Upper lobe of left lung (tissue), 6 donors: ENCODE data around the gene KCNH1. TPM values are rescaled to one million over a fixed set of nuclear protein-coding genes. Genes with fewer than 3 reads are reported as not detected.

Source experiments
- ATAC-seq, 2 donors: fragments of 200-7000 bp; cut with Tn5 transposase; one replicate each; pipeline ENCODE4 v1.9.1; 2022; ENCODE audit warnings: mild to moderate bottlenecking in 2 of 2, moderate library complexity in 2 of 2; ENCODE audit not compliant: low FRiP score in 2 of 2
- DNase-seq, 2 donors: peaks; one replicate each; pipeline ENCODE4 v3.0.0-alpha.2; 2019 to 2020
- H3K27ac ChIP-seq, 4 donors: fragments of 200-600 bp; sonication (generic); one replicate each; pipeline ENCODE4 v1.5.1; 2016 to 2019
- H3K27me3 ChIP-seq, 4 donors: fragments of 200-600 bp; sonication (generic); one replicate each; pipeline ENCODE4 v1.5.1; 2017 to 2019
- H3K36me3 ChIP-seq, 4 donors: fragments of 200-600 bp; sonication (generic); one replicate each; pipeline ENCODE4 v1.5.1; 2016 to 2019
- H3K4me1 ChIP-seq, 4 donors: fragments of 200-600 bp; sonication (generic); one replicate each; pipeline ENCODE4 v1.5.1; 2018 to 2019
- H3K4me3 ChIP-seq, 4 donors: fragments of 200-600 bp; sonication (generic); one replicate each; pipeline ENCODE4 v1.5.1; 2017 to 2019; ENCODE audit warnings: mild to moderate bottlenecking in 2 of 4, moderate library complexity in 1 of 4
- H3K9me3 ChIP-seq, 4 donors: fragments of 200-600 bp; sonication (generic); one replicate each; pipeline ENCODE4 v1.5.1; 2018 to 2019
- EP300 ChIP-seq, 4 donors: sonication (generic); formaldehyde crosslinking; IDR thresholded peaks; one replicate each; pipeline ENCODE4 v1.5.1; 2017; ENCODE audit warnings: antibody characterized with exemption in 4 of 4, control low read depth in 2 of 4
- POLR2A ChIP-seq, 4 donors: fragments of 450-650 bp; IDR thresholded peaks; one replicate each; pipeline ENCODE4 v1.5.1; 2016 to 2017; ENCODE audit warnings: antibody characterized with exemption in 4 of 4, mild to moderate bottlenecking in 2 of 4
- POLR2AphosphoS5 ChIP-seq, 2 donors: sonication (generic); formaldehyde crosslinking; IDR thresholded peaks; one replicate each; pipeline ENCODE4 v1.5.1; 2017; ENCODE audit warnings: antibody characterized with exemption in 2 of 2
- WGBS, 2 donors: methylation state at CpG; one replicate each; pipeline ENCODE4 v1.1.5; 2017 to 2018; 5-methylcytosine and 5-hydroxymethylcytosine counted together
- total RNA-seq, 6 donors: library from RNA; depleted of rRNA in 4 of 6; stranded (reverse); fragments of >200 nt in 4 of 6; gene quantifications; one replicate each; pipeline versions ENCODE4 v1.1.0 to v1.2.1, GENCODE V29; 2016 to 2021
- TF ChIP-seq, protein P1 (sequence below), 6 experiments: fragments of 450-650 bp in 4 of 6; fragments of 200-600 bp in 2 of 6; sonication (generic) in 2 of 6; IDR thresholded peaks; one replicate each; pipeline ENCODE4 v1.5.1; 2016 to 2019; ENCODE audit warnings: antibody characterized with exemption in 6 of 6
- donor health status: DM: no; HTN: no; CAD: no; lungs with moderate emphysema.
- donor health status: DM: no; HTN: yes; CAD: no; lungs with severe emphysema.

Gene KCNH1
- total RNA-seq, 6 donors from 2014 or later, result 0.09 TPM; not detected in 5

DNA sequence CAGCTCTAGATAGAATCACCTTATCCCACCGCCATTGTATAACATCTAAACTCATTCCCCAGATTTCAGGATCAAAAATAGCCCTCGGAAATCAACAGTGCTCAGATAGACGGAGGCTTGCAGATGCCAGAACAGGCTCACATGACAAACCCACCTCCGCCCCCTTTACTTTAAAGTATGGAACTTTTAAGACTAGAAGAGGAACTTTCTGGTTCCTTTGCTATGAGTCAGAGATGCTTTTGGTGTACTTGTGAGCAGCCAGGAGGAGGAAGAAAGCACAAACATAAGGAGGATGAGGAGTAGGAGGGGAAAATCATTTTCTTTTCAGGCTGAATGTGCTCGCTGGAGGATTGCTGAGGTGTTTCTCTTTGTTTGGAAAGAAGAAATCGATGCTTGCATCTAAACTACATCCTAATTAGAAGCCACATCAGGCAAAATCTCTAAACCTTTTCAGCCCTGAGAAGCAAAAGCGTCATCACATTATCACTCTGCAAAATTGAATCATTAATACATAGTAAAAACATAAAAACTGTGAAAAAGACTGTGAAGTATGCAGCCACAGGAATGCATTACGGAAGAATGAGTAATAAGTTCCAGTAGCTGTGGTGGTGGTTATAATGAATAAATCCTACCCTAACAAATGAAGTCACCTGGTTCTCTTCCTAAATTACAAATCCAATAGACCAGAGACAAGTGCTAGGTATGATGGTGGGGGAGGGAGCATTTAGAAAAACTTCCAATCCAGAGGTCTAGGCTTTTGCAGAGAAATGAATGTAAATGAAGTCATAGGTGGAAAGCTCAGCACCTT lies 251.3 kb downstream of the KCNH1 start:
- H3K9me3 ChIP-seq, result no peaks in the 10 kb centered on the region
- no peaks in the 10 kb centered on the region for H3K27me3 ChIP-seq
- no peaks in the 10 kb centered on the region for H3K36me3 ChIP-seq
- H3K4me1 ChIP-seq, result no peaks in the 10 kb centered on the region
- no peak overlapping the region for H3K27ac ChIP-seq
- TF ChIP-seq POLR2AphosphoS5 (IDR thresholded peaks at IDR 0.05) (no peak), POLR2A (IDR thresholded peaks at IDR 0.05) (no peak), EP300 (IDR thresholded peaks at IDR 0.05) (no peak)
- TF ChIP-seq, protein P1, sequence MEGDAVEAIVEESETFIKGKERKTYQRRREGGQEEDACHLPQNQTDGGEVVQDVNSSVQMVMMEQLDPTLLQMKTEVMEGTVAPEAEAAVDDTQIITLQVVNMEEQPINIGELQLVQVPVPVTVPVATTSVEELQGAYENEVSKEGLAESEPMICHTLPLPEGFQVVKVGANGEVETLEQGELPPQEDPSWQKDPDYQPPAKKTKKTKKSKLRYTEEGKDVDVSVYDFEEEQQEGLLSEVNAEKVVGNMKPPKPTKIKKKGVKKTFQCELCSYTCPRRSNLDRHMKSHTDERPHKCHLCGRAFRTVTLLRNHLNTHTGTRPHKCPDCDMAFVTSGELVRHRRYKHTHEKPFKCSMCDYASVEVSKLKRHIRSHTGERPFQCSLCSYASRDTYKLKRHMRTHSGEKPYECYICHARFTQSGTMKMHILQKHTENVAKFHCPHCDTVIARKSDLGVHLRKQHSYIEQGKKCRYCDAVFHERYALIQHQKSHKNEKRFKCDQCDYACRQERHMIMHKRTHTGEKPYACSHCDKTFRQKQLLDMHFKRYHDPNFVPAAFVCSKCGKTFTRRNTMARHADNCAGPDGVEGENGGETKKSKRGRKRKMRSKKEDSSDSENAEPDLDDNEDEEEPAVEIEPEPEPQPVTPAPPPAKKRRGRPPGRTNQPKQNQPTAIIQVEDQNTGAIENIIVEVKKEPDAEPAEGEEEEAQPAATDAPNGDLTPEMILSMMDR (IDR thresholded peaks at IDR 0.05), result no peak
- DNase-seq (no peak), ATAC-seq (peak in 1 of 2 donors; percentile 19)
- WGBS, 2 donors, result 72 to 74% methylated on average over 8 of the region's 8 CpGs
- no peak overlapping the region for H3K4me3 ChIP-seq

GRCh38 chr1:210878564-210878963 lies 255.4 kb downstream of the KCNH1 start:
- DNase-seq, result no peak
- no peak overlapping the region for H3K27ac ChIP-seq
- no peaks in the 10 kb centered on the region for H3K27me3 ChIP-seq
- H3K9me3 ChIP-seq, result no peaks in the 10 kb centered on the region
- H3K4me3 ChIP-seq, result no peak overlapping the region
- no peaks in the 10 kb centered on the region for H3K36me3 ChIP-seq
- no peak for ATAC-seq
- TF ChIP-seq, protein P1 (IDR thresholded peaks at IDR 0.05), result no peak
- TF ChIP-seq POLR2A (IDR thresholded peaks at IDR 0.05), result no peak
- TF ChIP-seq POLR2AphosphoS5 (IDR thresholded peaks at IDR 0.05), result no peak
- TF ChIP-seq EP300 (IDR thresholded peaks at IDR 0.05), result no peak
- H3K4me1 ChIP-seq, result no peaks in the 10 kb centered on the region

GRCh38 chr1:210876275-210876674 lies 257.7 kb downstream of the KCNH1 start:
- Histone ChIP-seq H3K4me1 (no peaks in the 10 kb centered on the region), H3K4me3 (no peak overlapping the region), H3K27ac (no peak overlapping the region), H3K36me3 (no peaks in the 10 kb centered on the region), H3K27me3 (no peaks in the 10 kb centered on the region), H3K9me3 (no peaks in the 10 kb centered on the region)
- DNase-seq, result no peak
- ATAC-seq, result no peak
- TF ChIP-seq, protein P1 (IDR thresholded peaks at IDR 0.05), result no peak
- no peak for TF ChIP-seq EP300 (IDR thresholded peaks at IDR 0.05)
- TF ChIP-seq POLR2A (IDR thresholded peaks at IDR 0.05), result no peak
- no peak for TF ChIP-seq POLR2AphosphoS5 (IDR thresholded peaks at IDR 0.05)

DNA sequence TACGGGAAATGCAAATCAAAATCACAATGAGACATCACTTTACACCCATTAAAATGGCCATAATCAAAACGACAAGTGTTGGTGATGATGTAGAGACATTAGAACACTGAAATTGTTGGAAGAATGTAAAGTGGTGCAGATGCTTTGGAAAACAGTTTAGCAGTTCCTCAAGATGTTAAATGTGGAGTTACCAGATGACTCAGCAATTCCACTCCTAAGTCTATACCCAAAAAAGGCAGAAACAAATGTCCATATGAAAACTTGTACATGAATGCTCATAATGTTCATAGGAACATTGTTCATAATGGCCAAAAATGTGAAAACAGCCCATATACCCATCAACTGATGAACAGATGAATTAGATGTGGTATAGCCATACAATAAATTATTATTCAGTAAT lies 267.4 kb downstream of the KCNH1 start:
- ATAC-seq, result no peak
- WGBS, 2 donors, result 76 to 80% methylated on average over 2 of the region's 2 CpGs
- DNase-seq, result no peak

More for the DNA sequence above, 267.4 kb downstream of the KCNH1 start:
- Histone ChIP-seq H3K27me3 (no peaks in the 10 kb centered on the region), H3K36me3 (no peaks in the 10 kb centered on the region), H3K27ac (no peak overlapping the region), H3K4me1 (no peaks in the 10 kb centered on the region), H3K9me3 (no peaks in the 10 kb centered on the region), H3K4me3 (no peak overlapping the region)
- TF ChIP-seq, protein P1 (IDR thresholded peaks at IDR 0.05), result no peak
- TF ChIP-seq POLR2AphosphoS5 (IDR thresholded peaks at IDR 0.05) (no peak), POLR2A (IDR thresholded peaks at IDR 0.05) (no peak), EP300 (IDR thresholded peaks at IDR 0.05) (no peak)
